SH-SY5Y (cell line): Measurements from ENCODE around the gene ADRA2C.

Experiments used
- GATA2 ChIP-seq: IDR thresholded peaks from 2 replicates; pipeline ENCODE4 v1.6.1; 2011; ENCODE audit warnings: mild to moderate bottlenecking, low read depth, low read length
- GATA3 ChIP-seq: IDR thresholded peaks from 2 replicates; pipeline ENCODE4 v1.6.1; 2011; ENCODE audit warnings: low read depth, mild to moderate bottlenecking, low read length, moderate library complexity

Gene ADRA2C

GRCh38 chr4:3765271-3766035, 732 bp upstream of the ADRA2C start:
- no peak for TF ChIP-seq GATA3
- TF ChIP-seq GATA2: no peak

DNA sequence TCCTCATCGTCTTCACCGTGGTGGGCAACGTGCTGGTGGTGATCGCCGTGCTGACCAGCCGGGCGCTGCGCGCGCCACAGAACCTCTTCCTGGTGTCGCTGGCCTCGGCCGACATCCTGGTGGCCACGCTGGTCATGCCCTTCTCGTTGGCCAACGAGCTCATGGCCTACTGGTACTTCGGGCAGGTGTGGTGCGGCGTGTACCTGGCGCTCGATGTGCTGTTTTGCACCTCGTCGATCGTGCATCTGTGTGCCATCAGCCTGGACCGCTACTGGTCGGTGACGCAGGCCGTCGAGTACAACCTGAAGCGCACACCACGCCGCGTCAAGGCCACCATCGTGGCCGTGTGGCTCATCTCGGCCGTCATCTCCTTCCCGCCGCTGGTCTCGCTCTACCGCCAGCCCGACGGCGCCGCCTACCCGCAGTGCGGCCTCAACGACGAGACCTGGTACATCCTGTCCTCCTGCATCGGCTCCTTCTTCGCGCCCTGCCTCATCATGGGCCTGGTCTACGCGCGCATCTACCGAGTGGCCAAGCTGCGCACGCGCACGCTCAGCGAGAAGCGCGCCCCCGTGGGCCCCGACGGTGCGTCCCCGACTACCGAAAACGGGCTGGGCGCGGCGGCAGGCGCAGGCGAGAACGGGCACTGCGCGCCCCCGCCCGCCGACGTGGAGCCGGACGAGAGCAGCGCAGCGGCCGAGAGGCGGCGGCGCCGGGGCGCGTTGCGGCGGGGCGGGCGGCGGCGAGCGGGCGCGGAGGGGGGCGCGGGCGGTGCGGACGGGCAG, 792 bp downstream of the ADRA2C start:
- TF ChIP-seq GATA2 (no peak), GATA3 (no peak)

DNA sequence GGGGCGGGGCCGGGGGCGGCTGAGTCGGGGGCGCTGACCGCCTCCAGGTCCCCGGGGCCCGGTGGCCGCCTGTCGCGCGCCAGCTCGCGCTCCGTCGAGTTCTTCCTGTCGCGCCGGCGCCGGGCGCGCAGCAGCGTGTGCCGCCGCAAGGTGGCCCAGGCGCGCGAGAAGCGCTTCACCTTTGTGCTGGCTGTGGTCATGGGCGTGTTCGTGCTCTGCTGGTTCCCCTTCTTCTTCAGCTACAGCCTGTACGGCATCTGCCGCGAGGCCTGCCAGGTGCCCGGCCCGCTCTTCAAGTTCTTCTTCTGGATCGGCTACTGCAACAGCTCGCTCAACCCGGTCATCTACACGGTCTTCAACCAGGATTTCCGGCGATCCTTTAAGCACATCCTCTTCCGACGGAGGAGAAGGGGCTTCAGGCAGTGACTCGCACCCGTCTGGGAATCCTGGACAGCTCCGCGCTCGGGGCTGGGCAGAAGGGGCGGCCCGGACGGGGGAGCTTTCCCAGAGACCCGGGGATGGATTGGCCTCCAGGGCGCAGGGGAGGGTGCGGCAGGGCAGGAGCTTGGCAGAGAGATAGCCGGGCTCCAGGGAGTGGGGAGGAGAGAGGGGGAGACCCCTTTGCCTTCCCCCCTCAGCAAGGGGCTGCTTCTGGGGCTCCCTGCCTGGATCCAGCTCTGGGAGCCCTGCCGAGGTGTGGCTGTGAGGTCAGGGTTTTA, 1.5 kb downstream of the ADRA2C start:
- no peak for TF ChIP-seq GATA3
- TF ChIP-seq GATA2: no peak

GRCh38 chr4:3768842-3769641, 2.9 kb downstream of the ADRA2C start:
- no peak for TF ChIP-seq GATA2
- no peak for TF ChIP-seq GATA3

- no peak for TF ChIP-seq GATA2
- no peak for TF ChIP-seq GATA3
Measured at GRCh38 chr4:3769642-3770184, 3.5 kb downstream of the ADRA2C start.

- no peak for TF ChIP-seq GATA2
- no peak for TF ChIP-seq GATA3
Measured at GRCh38 chr4:3770323-3771163, 4.4 kb downstream of the ADRA2C start.

GRCh38 chr4:3771164-3771809, 5.1 kb downstream of the ADRA2C start:
- TF ChIP-seq GATA2: no peak
- TF ChIP-seq GATA3: no peak

GRCh38 chr4:3771939-3772495, 5.8 kb downstream of the ADRA2C start:
- TF ChIP-seq GATA2 (no peak), GATA3 (no peak)

- TF ChIP-seq GATA3 (no peak), GATA2 (no peak)
Measured at GRCh38 chr4:3772632-3773031, 6.4 kb downstream of the ADRA2C start.

GRCh38 chr4:3773552-3774001, 7.4 kb downstream of the ADRA2C start:
- TF ChIP-seq GATA2 (no peak), GATA3 (no peak)

DNA sequence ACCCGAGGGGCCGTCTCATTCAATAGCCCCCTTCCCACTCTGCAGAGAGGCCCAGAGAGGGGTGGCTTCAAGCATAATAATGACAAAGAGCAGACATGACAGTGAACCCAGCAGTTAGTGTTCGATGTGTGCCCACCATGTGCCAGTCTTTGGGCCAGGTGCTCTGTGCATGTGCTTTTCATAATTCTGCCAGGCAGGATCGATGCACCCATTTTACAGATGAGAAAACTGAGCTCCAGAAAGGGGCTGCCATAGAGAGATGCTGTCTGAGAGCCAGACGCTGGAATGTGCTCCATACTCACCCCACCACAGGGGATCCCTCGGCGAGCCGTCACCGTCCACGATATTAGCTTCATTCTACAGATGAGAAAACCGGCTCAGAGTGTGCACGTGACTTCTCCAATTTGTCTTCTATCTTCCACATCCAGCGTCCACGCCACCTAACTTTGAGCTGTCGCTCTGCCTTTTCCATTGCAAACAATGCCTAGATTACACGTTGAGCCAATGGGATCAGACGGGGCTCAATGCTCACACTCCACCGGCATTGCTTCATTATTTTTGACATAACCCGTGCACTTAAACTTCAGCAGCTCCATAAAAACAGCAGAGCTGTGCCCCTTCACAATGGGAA, 8.2 kb downstream of the ADRA2C start:
- TF ChIP-seq GATA2: no peak
